Naive thymus-derived CD4-positive, alpha-beta T cell (primary cell): Measurements from ENCODE around the gene NDUFA13. TPM values are rescaled to one million over a fixed set of nuclear protein-coding genes. Genes with fewer than 3 reads are reported as not detected.

Experiments
- ATAC-seq: fragments of 150-1000 bp; cut with Tn5 transposase; 2 replicates; pipeline ENCODE4 v1.10.0; 2021; ENCODE audit warnings: mild to moderate bottlenecking, moderate library complexity
- CTCF ChIA-PET: fragments of 350-600 bp; sonication (Branson Sonifier 250); formaldehyde crosslinking; loops from one replicate; lab custom pipeline; 2021; ENCODE audit warnings: antibody characterized with exemption; lab: Charles Lee
- POLR2A ChIA-PET: fragments of 350-600 bp; sonication (Branson Sonifier 250); formaldehyde crosslinking; loops from one replicate; lab custom pipeline; 2021; ENCODE audit warnings: antibody characterized with exemption, inconsistent platforms; lab: Charles Lee
- DNase-seq, 9 donors: peaks; one replicate each; pipeline versions ENCODE4 v3.0.0 to v3.0.0-alpha.2; 2020 to 2022; ENCODE audit warnings: mixed read lengths in 1 of 9
- H3K27ac ChIP-seq: one replicate; pipeline ENCODE4 v1.7.0; 2013; ENCODE audit warnings: mild to moderate bottlenecking, low read depth, low read length, moderate library complexity
- H3K27me3 ChIP-seq, 2 donors: one replicate each; pipeline ENCODE4 v1.7.0; 2013; ENCODE audit warnings: low read length in 2 of 2, mild to moderate bottlenecking in 2 of 2, moderate library complexity in 2 of 2; ENCODE audit not compliant: control insufficient read depth in 2 of 2, insufficient read depth in 2 of 2
- H3K36me3 ChIP-seq, 3 experiments: 1 replicate in 2 of 3; 2 replicates in 1 of 3; pipeline ENCODE4 v1.7.0; 2013; ENCODE audit warnings: low read length in 3 of 3, mild to moderate bottlenecking in 3 of 3, moderate library complexity in 1 of 3; ENCODE audit not compliant: insufficient read depth in 3 of 3, control insufficient read depth in 2 of 3
- H3K4me1 ChIP-seq, 2 donors: one replicate each; pipeline ENCODE4 v1.7.0; 2013; ENCODE audit warnings: low read length in 2 of 2, mild to moderate bottlenecking in 2 of 2, moderate library complexity in 1 of 2; ENCODE audit not compliant: control insufficient read depth in 2 of 2, insufficient read depth in 2 of 2
- H3K4me3 ChIP-seq: 2 replicates; pipeline ENCODE4 v1.7.0; 2013; ENCODE audit warnings: mild to moderate bottlenecking, low read length
- H3K9me3 ChIP-seq, 3 experiments: 1 replicate in 2 of 3; 2 replicates in 1 of 3; pipeline ENCODE4 v1.7.0; 2013; ENCODE audit warnings: low read length in 3 of 3; ENCODE audit not compliant: control insufficient read depth in 2 of 3
- H3K27ac Mint-ChIP-seq, 9 donors: one replicate each; pipeline ENCODE4 v1.8.0; 2020 to 2022; ENCODE audit warnings: mixed read lengths in 9 of 9, mild to moderate bottlenecking in 8 of 9, moderate library complexity in 5 of 9, inconsistent platforms in 2 of 9
- H3K27me3 Mint-ChIP-seq, 5 donors: one replicate each; pipeline ENCODE4 v1.8.0; 2021 to 2022; ENCODE audit warnings: mixed read lengths in 5 of 5, mild to moderate bottlenecking in 1 of 5
- H3K36me3 Mint-ChIP-seq, 5 donors: one replicate each; pipeline ENCODE4 v1.8.0; 2020 to 2022; ENCODE audit warnings: mixed read lengths in 5 of 5, mild to moderate bottlenecking in 3 of 5, inconsistent platforms in 1 of 5
- H3K4me1 Mint-ChIP-seq, 7 donors: one replicate each; pipeline ENCODE4 v1.8.0; 2020 to 2022; ENCODE audit warnings: mixed read lengths in 7 of 7, mild to moderate bottlenecking in 3 of 7, inconsistent platforms in 1 of 7
- H3K4me3 Mint-ChIP-seq, 10 donors: one replicate each; pipeline ENCODE4 v1.8.0; 2020 to 2022; ENCODE audit warnings: mild to moderate bottlenecking in 10 of 10, mixed read lengths in 10 of 10, moderate library complexity in 6 of 10, inconsistent platforms in 2 of 10
- H3K9me3 Mint-ChIP-seq, 11 donors: one replicate each; pipeline ENCODE4 v1.8.0; 2020 to 2022; ENCODE audit warnings: mixed read lengths in 11 of 11, mild to moderate bottlenecking in 4 of 11, inconsistent platforms in 1 of 11, moderate library complexity in 1 of 11
- intact Hi-C, 2 donors: fragments of 100-400 bp; cut with micrococcal nuclease; formaldehyde crosslinking; loops; one replicate each; pipeline ENCODE4 v1.15.1; 2023
- polyA plus RNA-seq, 2 donors: library from polyadenylated mRNA; unstranded; fragments of 300-500 nt; fragmentation: Illumina TruSeq; gene quantifications; one replicate each; pipeline ENCODE4 v1.2.3, GENCODE V29; 2021
- total RNA-seq, 6 experiments: library from RNA in 5 of 6; stranded (reverse) in 5 of 6; gene quantifications; 1 replicate in 5 of 6; 2 replicates in 1 of 6; pipeline ENCODE4 v1.2.3 and lab custom pipeline; 2021 to 2026

Gene NDUFA13
- total and polyA plus RNA-seq, 7 experiments from 2014 or later = 172 to 380 (median 198) TPM

DNA sequence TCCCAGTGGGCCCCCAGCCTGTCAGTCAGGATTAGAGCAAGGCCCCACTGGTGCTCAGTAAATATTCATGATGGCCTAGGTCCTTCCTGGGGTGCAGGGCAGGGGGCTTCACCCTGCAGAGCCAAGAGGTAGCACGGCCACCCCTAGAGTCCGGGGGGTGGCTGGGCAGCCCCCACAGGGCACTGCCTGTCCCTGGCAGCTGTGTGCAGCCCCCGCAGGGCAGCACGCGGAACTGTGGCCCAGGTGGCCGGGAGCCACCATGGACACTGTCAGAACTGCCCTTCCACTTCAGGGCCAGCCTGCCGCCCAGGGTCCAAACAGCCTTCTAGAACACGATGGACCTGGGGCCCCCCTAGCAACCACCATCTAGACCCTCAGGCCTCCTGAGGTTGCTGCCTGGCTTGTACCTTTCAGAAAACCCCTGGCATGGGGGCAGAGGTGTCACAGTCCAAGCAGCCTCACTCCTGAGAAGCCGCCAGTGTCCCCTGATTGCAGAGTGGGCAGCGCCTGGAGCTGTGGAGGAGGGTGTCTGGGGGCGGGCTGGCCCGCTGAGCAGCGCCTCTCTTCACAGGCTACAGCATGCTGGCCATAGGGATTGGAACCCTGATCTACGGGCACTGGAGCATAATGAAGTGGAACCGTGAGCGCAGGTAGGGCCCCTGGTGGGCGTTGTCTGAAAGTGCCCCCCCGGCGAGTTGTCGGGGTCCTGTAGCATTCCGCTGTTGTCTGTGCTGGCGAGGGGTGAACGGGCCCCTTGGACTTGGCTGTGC, 9.8 kb downstream of the NDUFA13 start:
- ChIA-PET CTCF (interaction anchor here (0.6 kb wide), 1 partner anchor 198 kb away, joined by 3 read pairs; no protein-coding TSS in a partner anchor), POLR2A (interaction anchor here (1.0 kb wide), 1 partner anchor 10 kb away, joined by 7 read pairs; the partner anchor contains the start of genes NDUFA13 and TSSK6)
- H3K4me3 Mint-ChIP-seq = no peak overlapping the region
- DNase-seq (no peak), ATAC-seq (no peak)
- Histone ChIP-seq H3K27ac (no peak overlapping the region), H3K9me3 (no peaks in the 10 kb centered on the region), H3K36me3 (peaks cover 0 to 53% (median 3%) of the 10 kb centered on the region in 3 experiments), H3K27me3 (no peaks in the 10 kb centered on the region), H3K4me3 (no peak overlapping the region), H3K4me1 (no peaks in the 10 kb centered on the region)
- intact Hi-C loops = no loop called here
- no peaks in the 10 kb centered on the region for H3K27me3 Mint-ChIP-seq
- H3K27ac Mint-ChIP-seq = peak overlapping the region in 2 of 9 donors; percentile 30 to 43
- H3K9me3 Mint-ChIP-seq = no peaks in the 10 kb centered on the region
- peaks cover 0 to 9% (median 8%) of the 10 kb centered on the region in 5 donors for H3K36me3 Mint-ChIP-seq
- peaks cover 3 to 11% (median 10%) of the 10 kb centered on the region in 7 donors for H3K4me1 Mint-ChIP-seq

DNA sequence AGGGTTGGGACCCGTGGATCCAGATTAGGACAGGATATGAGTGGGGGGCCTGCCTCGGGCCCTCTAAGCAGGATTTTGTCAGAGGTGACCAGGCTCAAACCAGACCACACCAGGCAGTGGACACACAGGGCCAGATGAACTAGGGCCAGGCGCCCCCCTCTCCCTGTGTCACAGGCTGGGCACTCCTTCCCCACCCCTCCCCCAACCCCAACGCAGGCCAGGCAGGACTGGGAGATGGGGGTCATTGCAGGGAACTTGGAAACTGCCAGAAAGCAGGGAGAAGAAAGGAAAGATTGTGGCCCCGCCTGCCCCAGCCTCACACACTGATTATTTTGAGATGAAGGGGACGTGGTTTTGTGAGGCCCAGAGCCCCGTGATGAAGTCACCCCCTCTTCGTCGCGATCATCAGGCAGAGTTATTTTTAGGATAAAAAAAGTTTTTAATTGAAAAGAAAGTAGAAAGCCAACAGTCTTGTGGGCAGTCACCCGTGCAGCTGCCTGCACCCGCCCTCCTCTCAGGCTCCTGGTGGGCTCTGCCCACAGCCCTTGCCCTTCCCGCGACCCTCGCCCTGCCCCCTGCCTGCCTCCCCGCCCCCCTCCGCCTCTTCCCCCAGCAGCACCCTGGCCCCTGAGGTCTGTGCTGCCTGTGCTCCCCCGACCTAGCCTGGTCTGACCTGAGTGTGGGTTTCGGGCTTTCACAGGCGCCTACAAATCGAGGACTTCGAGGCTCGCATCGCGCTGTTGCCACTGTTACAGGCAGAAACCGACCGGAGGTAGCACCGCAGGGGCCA, 10.8 kb downstream of the NDUFA13 start:
- Mint-ChIP-seq H3K27me3 (no peaks in the 10 kb centered on the region), H3K9me3 (no peaks in the 10 kb centered on the region), H3K4me3 (no peak overlapping the region), H3K27ac (peak overlapping the region in 2 of 9 donors; percentile 14 to 43), H3K4me1 (peaks cover 0 to 9% (median 7%) of the 10 kb centered on the region in 7 donors), H3K36me3 (peaks cover 0 to 8% (median 5%) of the 10 kb centered on the region in 5 donors)
- Histone ChIP-seq H3K4me1 (no peaks in the 10 kb centered on the region), H3K4me3 (no peak overlapping the region), H3K36me3 (peaks cover 0 to 53% (median 3%) of the 10 kb centered on the region in 3 experiments), H3K9me3 (no peaks in the 10 kb centered on the region), H3K27ac (no peak overlapping the region), H3K27me3 (no peaks in the 10 kb centered on the region)
- DNase-seq = no peak
- ChIA-PET CTCF (no interaction called here), POLR2A (no interaction called here)
- ATAC-seq = no peak
- intact Hi-C loops = no loop called here

GRCh38 chr19:19527371-19527656, 11.3 kb downstream of the NDUFA13 start:
- ATAC-seq = no peak
- ChIA-PET POLR2A (no interaction called here), CTCF (no interaction called here)
- H3K4me3 ChIP-seq = no peak overlapping the region
- Mint-ChIP-seq H3K4me1 (peaks cover 4 to 12% (median 10%) of the 10 kb centered on the region in 7 donors), H3K4me3 (no peak overlapping the region), H3K36me3 (peaks cover 0 to 8% (median 5%) of the 10 kb centered on the region in 5 donors), H3K27ac (no peak overlapping the region), H3K9me3 (no peaks in the 10 kb centered on the region), H3K27me3 (no peaks in the 10 kb centered on the region)
- no peaks in the 10 kb centered on the region for H3K9me3 ChIP-seq
- intact Hi-C loops = no loop called here
- peaks cover 0 to 53% (median 3%) of the 10 kb centered on the region in 3 experiments for H3K36me3 ChIP-seq
- DNase-seq = no peak
- no peak overlapping the region for H3K27ac ChIP-seq
- no peaks in the 10 kb centered on the region for H3K27me3 ChIP-seq
- H3K4me1 ChIP-seq = peaks cover 3 to 5% of the 10 kb centered on the region in 2 donors

DNA sequence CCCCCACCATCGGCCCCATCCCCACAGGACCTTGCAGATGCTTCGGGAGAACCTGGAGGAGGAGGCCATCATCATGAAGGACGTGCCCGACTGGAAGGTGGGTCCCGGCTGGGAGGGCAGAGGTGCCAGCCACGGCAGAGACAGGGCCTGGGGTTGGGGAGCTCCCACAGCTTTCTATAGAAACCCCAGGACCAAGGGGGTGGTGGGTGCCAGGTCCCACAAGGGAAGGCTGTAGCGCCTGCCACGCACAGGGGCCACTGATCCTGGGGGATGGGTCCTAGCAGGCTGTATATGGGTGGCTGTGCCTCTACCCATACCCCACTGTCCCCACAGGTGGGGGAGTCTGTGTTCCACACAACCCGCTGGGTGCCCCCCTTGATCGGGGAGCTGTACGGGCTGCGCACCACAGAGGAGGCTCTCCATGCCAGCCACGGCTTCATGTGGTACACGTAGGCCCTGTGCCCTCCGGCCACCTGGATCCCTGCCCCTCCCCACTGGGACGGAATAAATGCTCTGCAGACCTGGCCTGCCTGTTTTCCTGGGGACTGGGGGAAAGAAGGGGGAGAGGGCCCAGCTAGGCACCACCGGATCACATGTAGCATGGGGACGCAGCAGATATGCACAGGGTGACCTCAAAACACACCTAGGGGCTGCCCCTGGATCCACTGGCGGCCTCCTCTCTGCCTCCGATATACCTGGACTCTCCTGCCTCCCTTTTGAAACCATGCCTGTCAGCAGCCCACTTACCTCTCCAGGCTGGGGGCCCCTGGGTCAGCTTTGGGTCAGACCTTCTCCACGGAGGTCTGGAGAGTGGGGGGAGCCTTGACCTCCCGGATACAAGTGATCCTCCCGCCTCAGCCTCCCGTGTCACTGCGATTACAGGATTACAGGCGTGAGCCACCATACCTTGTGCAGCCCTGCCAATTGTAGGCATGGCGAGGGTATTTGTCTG, 11.9 kb downstream of the NDUFA13 start:
- no peak for DNase-seq
- H3K4me3 ChIP-seq = no peak overlapping the region
- peaks cover 0 to 53% (median 3%) of the 10 kb centered on the region in 3 experiments for H3K36me3 ChIP-seq
- H3K36me3 Mint-ChIP-seq = peaks cover 0 to 4% (median 2%) of the 10 kb centered on the region in 5 donors
- POLR2A ChIA-PET = no interaction called here
- no peak for ATAC-seq
- H3K4me1 ChIP-seq = peaks cover 3 to 9% of the 10 kb centered on the region in 2 donors
- H3K27me3 Mint-ChIP-seq = no peaks in the 10 kb centered on the region
- H3K9me3 ChIP-seq = no peaks in the 10 kb centered on the region
- no peak overlapping the region for H3K4me3 Mint-ChIP-seq
- H3K4me1 Mint-ChIP-seq = peaks cover 5 to 10% (median 9%) of the 10 kb centered on the region in 7 donors
- intact Hi-C loops = no loop called here
- H3K27ac Mint-ChIP-seq = peak overlapping the region in 1 of 9 donors; percentile 14
- H3K9me3 Mint-ChIP-seq = no peaks in the 10 kb centered on the region
- CTCF ChIA-PET = interaction anchor here (1.3 kb wide), 1 partner anchor 116 kb away, joined by 4 read pairs; no protein-coding TSS in a partner anchor
- no peaks in the 10 kb centered on the region for H3K27me3 ChIP-seq
- H3K27ac ChIP-seq = no peak overlapping the region

GRCh38 chr19:19528721-19529490, 12.9 kb downstream of the NDUFA13 start, which contains the start of gene YJEFN3:
YJEFN3 (plus strand) TSS chr19:19528911; CDS start chr19:19528933, 22 bp downstream.
- intact Hi-C loops = no loop called here
- no peak for ATAC-seq
- Mint-ChIP-seq H3K4me1 (peaks cover 8 to 12% (median 10%) of the 10 kb centered on the region in 7 donors), H3K36me3 (peaks cover 0 to 4% (median 0%) of the 10 kb centered on the region in 5 donors), H3K27me3 (no peaks in the 10 kb centered on the region), H3K27ac (peak within 1 kb of the TSS in 3 of 9 donors; percentile 14 to 78 (median 52)), H3K4me3 (no peak within 1 kb of the TSS), H3K9me3 (no peaks in the 10 kb centered on the region)
- Histone ChIP-seq H3K36me3 (peaks cover 0 to 49% (median 3%) of the 10 kb centered on the region in 3 experiments), H3K27ac (no peak within 1 kb of the TSS), H3K4me3 (no peak within 1 kb of the TSS), H3K27me3 (no peaks in the 10 kb centered on the region), H3K4me1 (peaks cover 3 to 9% of the 10 kb centered on the region in 2 donors), H3K9me3 (no peaks in the 10 kb centered on the region)
- POLR2A ChIA-PET = interaction anchor here (1.3 to 1.4 kb wide), 2 partner anchors 13 to 115 kb away, joined by 3 read pairs; partner anchors contain the start of genes GMIP and NDUFA13
- no peak for DNase-seq
- CTCF ChIA-PET = interaction anchor here (1.3 kb wide), 1 partner anchor 115 kb away, joined by 4 read pairs; no protein-coding TSS in a partner anchor
